HG03432 (cell line): ENCODE measurements around the gene ATG3.
A peak's percentile ranks its signal among the peaks of the same experiment; 100 is the strongest.
"Not testable (repeated sequence)": the region's sequence is repeated elsewhere in the genome, so short reads cannot be mapped to it uniquely, and the experiment has no call there.

Experiments used
- ATAC-seq: cut with Tn5 transposase; IDR thresholded peaks from one replicate; pipeline ENCODE4 v1.9.1; 2021; ENCODE audit warnings: mild to moderate bottlenecking, moderate library complexity; ENCODE audit not compliant: unreplicated experiment

ATG3 gene

DNA sequence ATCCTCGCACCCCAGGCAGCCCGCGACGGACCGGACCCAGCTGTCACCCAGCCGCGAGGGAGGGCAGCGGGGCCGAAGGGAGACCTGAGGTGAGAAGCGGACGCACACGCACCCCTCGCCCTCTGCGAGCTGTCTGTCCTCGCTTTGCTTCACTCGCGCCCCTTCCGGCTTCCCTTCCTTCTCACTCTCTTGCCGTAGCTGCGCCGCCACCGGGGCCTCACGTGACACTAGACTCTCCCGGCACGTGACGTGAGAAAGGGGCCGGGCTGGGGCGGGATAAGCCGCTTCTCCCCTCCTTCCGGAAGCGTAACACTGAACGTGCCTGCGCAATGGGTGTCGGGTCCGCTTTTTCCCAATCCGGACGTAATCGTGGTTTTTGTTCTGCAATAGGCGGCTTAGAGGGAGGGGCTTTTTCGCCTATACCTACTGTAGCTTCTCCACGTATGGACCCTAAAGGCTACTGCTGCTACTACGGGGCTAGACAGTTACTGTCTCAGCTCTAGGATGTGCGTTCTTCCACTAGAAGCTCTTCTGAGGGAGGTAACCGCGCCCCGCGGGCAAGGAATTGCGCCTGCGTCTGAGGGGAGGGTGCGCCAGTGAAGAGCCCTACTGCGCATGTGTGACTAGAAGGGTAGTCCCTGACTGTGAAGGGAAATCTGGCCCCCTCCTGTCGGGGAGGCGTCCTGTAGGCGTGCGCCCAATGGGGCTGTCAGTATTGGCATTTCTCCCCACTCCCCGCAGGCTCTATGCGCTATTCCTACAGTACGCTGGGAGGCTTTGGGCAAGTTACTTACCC, at the start of gene ATG3, which contains the start of gene SLC35A5:
TSS of gene ATG3 (minus strand) at position 229 of the 796 bp plus-strand sequence. CDS start 434 bp downstream, outside the sequence.
TSS of gene SLC35A5 (plus strand) at position 312 of the 796 bp plus-strand sequence. CDS start 1,359 bp downstream, outside the sequence.
- ATAC-seq = peak; percentile 86

DNA sequence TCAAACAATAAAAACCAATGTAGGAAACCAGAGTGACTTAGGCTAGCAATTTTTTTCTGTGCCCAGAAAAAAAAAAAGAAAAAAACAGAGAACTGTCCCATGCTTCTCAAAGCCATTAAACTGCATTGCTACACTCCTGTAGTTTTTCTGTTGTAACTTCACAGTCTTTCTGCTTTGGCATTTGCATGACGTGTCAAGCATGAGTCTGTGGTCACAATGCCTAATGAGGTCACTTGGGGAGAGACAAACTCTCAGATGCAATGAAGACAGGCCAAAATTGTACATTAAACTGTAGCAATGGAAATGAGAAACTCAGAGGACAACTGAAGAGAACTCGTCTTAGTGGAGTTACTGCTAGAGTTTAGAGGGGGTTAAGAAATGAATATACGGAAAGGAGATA, 48.4 kb upstream of the ATG3 start:
- ATAC-seq = no peak

DNA sequence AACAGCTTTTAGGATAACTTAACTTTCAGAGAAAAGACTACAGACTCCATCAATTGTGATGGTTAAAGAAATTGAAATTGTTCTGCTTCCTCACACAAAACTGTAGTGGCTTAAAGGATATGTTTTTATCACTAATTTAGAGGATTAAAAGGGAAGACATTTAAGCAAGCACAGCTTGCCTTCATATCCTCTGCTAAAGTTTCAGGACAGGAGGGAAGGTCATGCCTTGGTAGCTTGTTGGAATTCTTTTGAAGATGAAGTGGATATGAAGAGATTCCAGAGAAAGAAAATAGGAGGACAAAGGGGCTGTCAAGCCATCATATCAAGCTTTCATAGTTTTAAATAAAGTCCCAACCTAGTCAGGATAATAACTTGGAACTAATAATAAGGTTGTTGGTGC, 46.1 kb upstream of the ATG3 start:
- no peak for ATAC-seq

DNA sequence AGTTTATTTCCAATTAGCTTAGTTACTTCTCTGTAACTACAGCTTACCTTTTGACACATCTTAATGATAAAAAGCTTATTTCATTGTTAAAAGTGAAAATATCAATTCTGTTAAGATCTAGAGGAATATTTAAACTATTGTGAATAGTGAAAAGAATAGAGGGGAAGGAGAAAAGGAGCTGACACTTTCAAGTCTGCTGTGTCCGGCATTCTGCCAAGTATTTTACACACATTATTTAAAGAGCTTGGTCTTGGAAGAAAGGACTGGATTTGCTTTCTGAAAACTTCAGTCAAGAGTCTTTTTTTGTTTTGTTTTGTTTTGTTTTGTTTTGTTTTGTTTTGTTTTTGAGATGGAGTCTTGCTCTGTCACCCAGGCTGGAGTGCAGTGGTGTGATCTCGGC, 44.3 kb upstream of the ATG3 start:
- no peak for ATAC-seq

DNA sequence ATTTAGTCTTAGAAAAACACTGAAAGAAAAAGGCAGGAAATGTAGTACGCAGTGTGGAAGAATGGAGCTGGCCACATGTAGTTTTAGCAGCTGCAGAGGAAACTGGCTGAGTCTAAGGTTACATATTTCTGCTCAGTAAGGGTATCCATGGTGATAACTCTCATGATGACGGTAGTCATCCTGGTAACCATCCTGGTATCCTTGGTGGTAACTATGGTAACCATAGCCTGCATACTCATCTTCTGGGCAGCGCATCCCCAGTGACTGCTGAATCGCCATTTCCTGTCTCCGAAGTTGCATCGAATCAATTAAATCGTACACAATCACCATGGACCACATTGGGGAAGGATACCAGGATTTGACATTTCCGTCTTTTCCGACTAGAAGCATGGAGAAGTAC, 43.5 kb upstream of the ATG3 start:
- ATAC-seq = no peak

DNA sequence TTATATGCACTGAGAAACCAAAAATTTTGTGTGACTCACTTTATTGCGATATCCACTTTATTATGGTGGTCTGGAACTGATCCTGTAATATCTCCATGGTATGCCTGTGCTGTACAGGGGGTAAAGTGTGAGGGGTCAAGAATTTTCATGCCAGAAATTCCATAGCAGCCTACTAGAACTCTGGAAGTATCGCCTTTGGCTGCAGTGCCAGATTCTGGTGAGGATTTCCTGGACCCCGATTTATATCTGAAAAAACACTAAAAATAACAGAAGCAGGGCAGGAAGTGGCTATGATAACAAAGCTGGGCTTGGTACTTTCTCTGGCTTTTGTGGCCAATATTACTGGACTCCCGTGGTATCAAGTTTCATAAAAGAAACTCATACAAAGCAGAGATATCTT, 42.8 kb upstream of the ATG3 start:
- ATAC-seq = no peak

DNA sequence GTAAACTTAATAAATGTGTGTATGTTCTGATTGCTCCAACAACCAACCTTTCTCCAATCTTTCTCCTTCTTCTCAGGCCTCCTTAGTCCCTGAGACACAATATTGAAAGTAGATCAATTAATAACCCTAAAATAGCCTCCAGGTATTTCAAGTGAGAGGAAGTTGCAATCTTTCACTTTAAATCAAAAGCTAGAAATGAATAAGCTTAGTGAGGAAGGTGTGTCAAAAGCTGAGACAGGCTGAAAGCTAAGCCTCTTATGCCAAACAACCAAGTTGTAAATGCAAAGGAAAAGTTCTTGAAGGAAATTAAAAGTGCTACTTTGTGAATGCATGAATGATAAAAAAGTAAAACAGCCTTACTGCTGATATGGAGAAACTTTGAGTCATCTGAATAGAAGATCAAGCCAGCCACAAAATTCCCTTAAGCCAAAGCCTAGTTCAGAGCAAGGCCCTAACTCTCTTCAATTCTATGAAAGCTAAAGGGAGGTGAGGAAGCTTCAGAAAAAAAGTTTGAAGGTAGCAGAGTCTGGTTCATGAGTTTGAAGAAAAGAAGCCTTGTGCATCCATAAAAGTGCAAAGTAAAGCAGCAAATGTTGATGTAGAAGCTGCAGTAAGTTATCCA, 40.6 kb upstream of the ATG3 start:
- ATAC-seq = peak; percentile 89

DNA sequence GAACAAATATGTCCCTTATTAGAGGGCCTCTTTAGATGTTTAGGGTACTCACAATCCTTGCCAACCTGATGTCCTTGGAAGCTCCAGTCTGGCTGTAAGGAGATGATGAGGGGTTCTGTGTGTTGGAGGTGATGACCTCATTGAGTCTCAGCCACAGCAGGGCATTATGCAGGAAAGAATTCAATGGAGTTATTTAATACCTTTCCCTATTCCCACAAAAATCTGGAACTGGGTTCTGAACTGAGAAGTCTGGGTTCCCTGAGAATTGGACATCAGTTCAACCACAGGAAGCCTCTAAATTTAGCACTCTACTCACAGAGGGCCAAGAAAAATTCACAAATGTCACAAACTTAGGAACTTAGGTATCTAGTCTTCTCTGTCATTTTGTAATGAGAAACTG, 37.0 kb upstream of the ATG3 start:
- ATAC-seq = no peak

DNA sequence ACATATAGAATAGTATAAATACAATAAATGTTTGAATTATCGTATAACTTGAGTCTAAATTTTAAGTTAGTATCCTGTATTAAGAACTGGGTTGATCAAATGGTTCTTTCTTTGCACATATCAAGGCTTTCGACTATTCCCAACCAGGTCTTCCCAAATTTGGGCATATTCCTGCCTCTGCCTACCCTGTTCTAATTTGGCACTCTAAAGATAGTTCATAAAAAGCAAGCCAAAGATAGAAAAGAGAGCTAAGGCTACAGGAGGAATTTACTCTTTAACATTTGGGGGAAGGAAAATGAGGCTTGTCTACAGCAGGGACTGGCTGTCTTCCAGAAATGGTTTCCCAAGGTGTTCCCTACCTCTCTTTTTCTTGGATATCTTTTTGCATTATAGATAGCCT, 36.2 kb upstream of the ATG3 start:
- no peak for ATAC-seq

DNA sequence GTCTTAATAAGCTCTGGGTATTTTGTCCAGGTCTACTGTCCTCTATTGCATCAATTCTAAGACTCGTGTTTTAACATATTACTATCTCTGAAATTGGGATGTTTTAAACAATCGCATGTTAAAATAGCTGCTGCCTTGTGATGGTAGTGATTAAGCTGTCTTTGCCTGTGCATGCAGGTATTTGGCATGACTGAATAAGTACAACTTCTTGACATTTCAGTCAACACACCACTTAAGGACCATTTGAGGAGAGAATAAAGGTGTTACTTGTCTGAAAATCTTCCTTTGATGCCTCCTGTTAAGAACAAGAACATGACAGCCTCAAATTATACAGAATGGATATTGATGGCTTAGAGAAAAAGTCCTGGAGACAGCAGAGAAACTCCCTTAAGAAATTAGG, 33.1 kb upstream of the ATG3 start:
- no peak for ATAC-seq

DNA sequence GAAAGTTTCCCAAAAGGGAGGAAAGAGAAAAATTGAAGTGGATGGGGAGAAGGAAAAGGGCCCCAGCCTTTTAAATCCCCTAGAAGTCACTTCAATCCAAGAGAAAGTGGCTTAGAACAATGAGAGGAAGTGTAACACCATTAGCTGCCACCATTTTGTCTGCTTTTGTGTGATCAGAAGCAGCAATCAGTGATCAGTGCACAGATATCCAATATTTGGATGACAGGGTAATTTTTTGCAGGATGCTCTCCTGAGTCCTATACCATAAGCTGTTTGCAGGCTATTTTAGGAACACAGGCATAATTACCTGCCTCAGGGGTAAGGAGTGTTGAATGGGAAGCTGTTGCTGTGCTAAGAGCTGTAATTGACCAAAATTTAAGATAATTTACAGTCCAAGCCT, 31.5 kb upstream of the ATG3 start:
- no peak for ATAC-seq

DNA sequence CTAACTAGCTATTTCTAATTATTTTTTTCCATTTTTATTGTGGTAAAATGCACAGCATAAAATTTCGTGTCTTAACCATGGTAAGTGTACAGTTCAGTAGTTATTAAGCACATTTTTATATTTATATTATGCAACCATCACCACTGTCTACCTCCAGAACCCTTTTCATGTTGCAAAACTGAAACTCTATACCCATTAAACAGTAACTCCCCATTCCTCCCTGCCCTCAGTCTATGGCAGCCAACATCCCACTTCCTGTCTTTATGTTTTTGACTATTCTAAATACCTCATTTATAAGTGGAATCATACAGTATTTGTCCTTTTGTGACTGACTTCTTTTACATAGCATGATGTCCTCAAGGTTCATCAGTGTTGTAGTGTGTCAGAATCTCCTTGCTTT, 25.6 kb upstream of the ATG3 start:
- ATAC-seq = no peak

DNA sequence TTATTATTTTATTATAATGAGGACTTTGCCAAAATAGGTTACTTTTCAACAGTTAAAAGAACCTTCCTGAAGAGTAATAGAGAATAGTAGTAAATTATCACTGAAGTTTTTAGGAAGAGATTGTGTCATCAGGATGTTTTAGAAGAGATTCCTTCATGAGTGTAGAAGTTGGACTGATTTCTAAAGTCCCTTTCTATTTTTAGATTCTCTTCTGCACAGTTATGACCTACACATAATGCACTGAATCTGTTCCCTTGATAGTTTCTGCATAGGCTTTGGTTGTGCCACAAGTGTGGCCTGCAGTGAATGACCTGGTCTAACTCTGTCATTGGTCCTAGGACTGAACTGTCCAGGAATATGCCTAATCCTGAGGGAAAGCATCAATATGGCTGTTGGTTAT, 24.0 kb upstream of the ATG3 start:
- no peak for ATAC-seq

DNA sequence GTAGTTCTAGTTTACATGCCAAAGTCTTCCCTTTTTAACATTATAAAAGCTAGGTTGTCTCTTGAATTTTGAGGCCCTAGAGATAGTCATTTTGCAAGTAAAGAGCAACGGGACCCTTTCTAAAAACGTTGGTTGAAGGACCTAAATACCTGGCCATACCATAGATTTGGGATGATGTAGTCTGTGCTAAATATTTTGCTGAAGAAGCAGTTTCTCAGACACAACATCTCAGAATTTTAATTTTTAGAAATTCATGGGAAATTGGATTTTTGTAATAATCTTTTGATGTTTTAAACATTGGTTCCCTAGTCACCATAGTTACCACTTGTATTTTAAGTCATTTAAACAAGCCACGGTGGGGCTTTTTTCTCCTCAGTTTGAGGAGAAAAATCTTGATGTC, 21.3 kb upstream of the ATG3 start:
- ATAC-seq = no peak

DNA sequence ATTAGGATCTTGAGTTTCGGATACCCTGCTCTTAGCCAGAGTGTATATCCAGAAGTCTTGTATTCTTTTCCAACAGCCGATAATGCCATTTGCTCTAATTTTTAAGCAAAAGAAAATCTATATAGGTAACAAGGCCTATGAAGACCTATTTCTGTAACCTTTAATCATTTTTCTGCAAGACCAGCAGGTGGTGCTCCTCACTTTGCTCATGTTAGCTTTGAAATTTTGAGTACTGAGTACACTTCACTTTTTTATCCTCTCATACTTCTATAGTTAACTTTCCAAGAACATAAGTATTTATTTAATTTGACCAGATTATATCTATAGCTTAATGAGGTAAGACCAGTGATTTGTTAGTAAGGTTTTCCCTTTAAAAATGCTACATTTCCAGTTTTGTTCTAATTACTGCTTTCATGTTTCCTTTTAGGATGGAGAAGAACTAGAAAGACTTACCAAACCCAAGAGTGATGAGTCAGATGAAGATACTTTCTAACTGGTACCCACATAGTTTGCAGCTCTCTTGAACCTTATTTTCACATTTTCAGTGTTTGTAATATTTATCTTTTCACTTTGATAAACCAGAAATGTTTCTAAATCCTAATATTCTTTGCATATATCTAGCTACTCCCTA, 20.6 kb upstream of the ATG3 start:
- ATAC-seq = peak; percentile 51

DNA sequence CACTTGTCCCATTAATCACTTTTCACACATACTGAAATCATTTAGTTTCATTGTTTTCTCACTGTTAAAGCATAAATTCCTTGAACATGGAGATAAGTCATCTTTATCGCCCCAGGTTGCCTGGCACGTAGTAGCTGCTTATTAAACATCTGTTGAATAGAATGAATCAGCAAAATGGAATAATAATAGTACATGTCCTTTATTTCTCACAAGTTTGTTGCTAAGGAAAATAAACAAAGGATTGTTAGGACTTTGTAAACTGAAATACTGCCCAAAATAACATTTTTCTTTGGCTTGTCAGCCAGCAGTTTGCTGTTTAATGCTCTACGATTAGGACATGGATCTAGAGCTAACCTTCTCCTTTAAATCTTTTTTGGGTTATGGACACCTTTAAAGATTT, 17.9 kb upstream of the ATG3 start:
- ATAC-seq = no peak

DNA sequence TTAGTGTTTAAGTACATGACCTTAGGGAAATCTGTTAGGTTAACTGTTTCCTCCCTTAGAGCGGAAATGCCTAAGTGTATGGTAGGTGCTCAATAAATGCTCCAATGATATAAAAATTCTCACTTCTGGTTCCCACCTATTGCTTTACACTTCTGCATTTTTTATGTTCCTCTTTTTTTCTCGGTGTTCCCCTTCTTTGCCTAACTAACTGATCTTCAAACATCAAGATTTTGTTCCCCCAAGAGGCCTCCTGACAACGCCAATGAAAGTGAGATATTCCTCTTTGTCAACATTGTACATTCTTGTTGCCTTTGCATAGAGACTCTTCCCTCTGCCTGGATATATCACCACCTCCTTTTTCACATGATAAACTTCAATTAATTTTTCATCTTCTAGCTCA, 17.5 kb upstream of the ATG3 start:
- no peak for ATAC-seq

DNA sequence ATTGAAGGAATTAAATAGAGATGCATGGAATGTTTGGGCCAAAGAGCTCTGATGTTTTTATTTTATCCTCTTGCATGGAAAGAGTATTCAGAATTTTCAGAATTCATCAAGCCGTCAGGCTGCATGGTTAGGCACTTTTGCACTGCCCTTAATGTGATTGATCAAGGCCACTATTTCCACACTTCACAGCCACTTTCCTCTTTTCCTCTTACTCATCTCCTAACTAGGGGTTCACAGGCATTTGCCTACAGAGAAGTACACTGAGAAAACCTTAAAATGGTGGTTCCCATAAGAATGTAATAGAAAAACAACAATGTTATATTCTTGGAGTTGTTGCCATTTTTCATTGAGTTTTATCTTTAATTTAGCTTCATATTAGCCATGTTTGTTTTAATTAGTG, 10.9 kb upstream of the ATG3 start:
- no peak for ATAC-seq

DNA sequence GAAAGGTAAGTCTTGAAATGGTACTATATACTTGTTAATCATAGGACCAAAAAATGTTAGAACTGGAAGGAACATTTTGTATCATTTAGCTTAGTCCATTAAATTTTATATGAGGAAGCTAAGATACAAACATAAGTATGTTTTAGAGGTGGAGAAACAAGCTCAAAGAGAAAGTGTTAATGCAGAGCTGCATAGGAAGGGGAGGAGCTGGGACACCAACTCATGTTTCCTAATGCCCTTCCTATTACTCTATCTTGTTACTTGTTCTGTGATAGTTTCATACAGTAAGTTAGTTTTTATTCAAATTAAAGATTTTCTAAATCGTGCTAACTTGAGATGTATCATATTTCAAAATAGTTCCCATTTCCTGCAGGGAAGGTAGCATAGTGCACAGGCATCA, 7.5 kb upstream of the ATG3 start:
- ATAC-seq = no peak

DNA sequence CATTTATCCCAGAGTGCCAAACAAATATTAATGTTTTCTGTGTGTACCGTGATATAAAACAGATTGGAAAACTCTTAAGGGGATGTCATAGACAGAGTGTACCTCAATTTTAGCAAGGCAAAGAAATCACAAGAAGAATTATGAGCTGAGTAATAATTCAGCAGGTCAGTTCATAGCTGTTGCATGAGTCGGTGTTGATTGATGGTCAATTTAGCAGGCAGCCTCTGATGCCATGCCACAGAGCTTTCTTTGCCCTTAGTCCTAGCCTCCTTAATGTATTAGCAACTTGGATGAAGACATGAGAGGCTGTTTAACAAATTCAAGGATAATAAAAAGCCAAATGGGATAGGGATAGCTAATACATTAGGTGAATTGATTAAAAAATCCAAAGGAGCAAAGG, 6.9 kb upstream of the ATG3 start:
- ATAC-seq = no peak

DNA sequence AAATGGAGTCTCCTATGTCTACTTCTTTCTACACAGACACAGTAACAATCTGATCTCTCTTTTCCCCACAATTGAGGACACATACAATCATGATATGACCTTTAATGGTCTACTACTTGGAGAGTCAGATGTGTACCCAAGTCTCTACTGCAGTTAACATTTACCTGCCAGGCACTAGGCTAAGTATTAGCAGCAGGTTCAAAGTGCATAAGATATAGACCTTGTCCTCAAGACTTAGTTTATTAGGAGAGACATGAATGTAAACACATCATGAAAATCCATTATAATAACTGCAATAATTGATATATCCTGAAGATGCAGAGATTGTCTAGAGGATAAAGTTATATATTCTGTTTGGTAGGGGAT, 3.2 kb upstream of the ATG3 start:
- ATAC-seq = no peak

DNA sequence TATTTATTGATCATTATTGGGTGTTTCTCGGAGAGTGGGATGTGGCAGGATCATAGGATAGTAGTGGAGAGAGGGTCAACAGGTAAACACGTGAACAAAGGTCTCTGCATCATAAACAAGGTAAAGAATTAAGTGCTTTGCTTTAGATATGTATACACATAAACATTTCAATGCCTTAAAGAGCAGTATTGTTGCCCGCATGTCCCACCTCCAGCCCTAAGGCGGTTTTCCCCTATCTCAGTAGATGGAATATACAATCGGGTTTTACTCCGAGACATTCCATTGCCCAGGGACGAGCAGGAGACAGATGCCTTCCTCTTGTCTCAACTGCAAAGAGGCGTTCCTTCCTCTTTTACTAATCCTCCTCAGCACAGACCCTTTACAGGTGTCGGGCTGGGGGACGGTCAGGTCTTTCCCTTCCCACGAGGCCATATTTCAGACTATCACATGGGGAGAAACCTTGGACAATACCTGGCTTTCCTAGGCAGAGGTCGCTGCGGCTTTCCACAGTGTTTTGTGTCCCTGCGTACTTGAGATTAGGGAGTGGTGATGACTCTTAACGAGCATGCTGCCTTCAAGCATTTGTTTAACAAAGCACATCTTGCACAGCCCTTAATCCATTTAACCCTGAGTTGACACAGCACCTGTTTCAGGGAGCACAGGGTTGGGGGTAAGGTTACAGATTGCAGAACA, 2.6 kb upstream of the ATG3 start:
- not testable (repeated sequence) for ATAC-seq
